DMS114 treated with DMSO at 0.1 percent for 48 hours (cell line): ENCODE data around the gene FAM120A.

Experiments used
- DNase-seq: peaks from one replicate; lab custom pipeline; 2025; ENCODE audit not compliant: unreplicated experiment; lab: John Stamatoyannopoulos, UW

Gene FAM120A

GRCh38 chr9:93470391-93470790, 18.9 kb downstream of the FAM120A start:
- DNase-seq = no peak

- no peak for DNase-seq
Measured at GRCh38 chr9:93471124-93471523, 19.6 kb downstream of the FAM120A start.

- no peak for DNase-seq
Measured at GRCh38 chr9:93473411-93473810, 21.9 kb downstream of the FAM120A start.

GRCh38 chr9:93475108-93475507, 23.6 kb downstream of the FAM120A start:
- DNase-seq = no peak

GRCh38 chr9:93475856-93476255, 24.4 kb downstream of the FAM120A start:
- DNase-seq = no peak

GRCh38 chr9:93476924-93477323, 25.4 kb downstream of the FAM120A start:
- DNase-seq = no peak

GRCh38 chr9:93477397-93477796, 25.9 kb downstream of the FAM120A start:
- DNase-seq = no peak

- no peak for DNase-seq
Measured at GRCh38 chr9:93479726-93480125, 28.2 kb downstream of the FAM120A start.

- no peak for DNase-seq
Measured at GRCh38 chr9:93480262-93480661, 28.8 kb downstream of the FAM120A start.

GRCh38 chr9:93480728-93481324, 29.3 kb downstream of the FAM120A start:
- no peak for DNase-seq

- DNase-seq = no peak
Measured at GRCh38 chr9:93483497-93483896, 32.0 kb downstream of the FAM120A start.

GRCh38 chr9:93486268-93486667, 34.8 kb downstream of the FAM120A start:
- DNase-seq = no peak

GRCh38 chr9:93488244-93488643, 36.8 kb downstream of the FAM120A start:
- no peak for DNase-seq

GRCh38 chr9:93491593-93492232, 40.2 kb downstream of the FAM120A start:
- DNase-seq = no peak

GRCh38 chr9:93492327-93492726, 40.8 kb downstream of the FAM120A start:
- no peak for DNase-seq

- DNase-seq = no peak
Measured at GRCh38 chr9:93493949-93494348, 42.5 kb downstream of the FAM120A start.

GRCh38 chr9:93496285-93496684, 44.8 kb downstream of the FAM120A start:
- DNase-seq = no peak

GRCh38 chr9:93500571-93501298, 49.2 kb downstream of the FAM120A start:
- no peak for DNase-seq

GRCh38 chr9:93501406-93501805, 49.9 kb downstream of the FAM120A start:
- DNase-seq = no peak

GRCh38 chr9:93503381-93503780, 51.9 kb downstream of the FAM120A start:
- no peak for DNase-seq

GRCh38 chr9:93505541-93506132, 54.2 kb downstream of the FAM120A start:
- no peak for DNase-seq

- no peak for DNase-seq
Measured at GRCh38 chr9:93507768-93508167, 56.3 kb downstream of the FAM120A start.
